HCT116 (cell line): ENCODE results near the gene DAPK2. TPM values are rescaled to one million over a fixed set of nuclear protein-coding genes. Genes with fewer than 3 reads are reported as not detected.

Experiments used
- ATAC-seq: fragments of 200-7000 bp; cut with Tn5 transposase; 2 replicates; pipeline ENCODE4 v1.9.1; 2020; ENCODE audit warnings: mild to moderate bottlenecking, moderate library complexity
- BruUV-seq: library from RNA; stranded (reverse); fragments of 400-500 nt; replicated peaks from 2 replicates; lab custom pipeline; 2021; lab: Mats Ljungman, UMichigan
- CTCF ChIA-PET: fragments of 300-600 bp; sonication (Branson Sonifier 250); formaldehyde crosslinking; loops from one replicate; lab custom pipeline; 2021; ENCODE audit warnings: antibody characterized with exemption; lab: Charles Lee
- POLR2A ChIA-PET: fragments of 300-600, 350-600 bp; sonication (Branson Sonifier 250); formaldehyde crosslinking; loops from one replicate; lab custom pipeline; 2021; ENCODE audit warnings: antibody characterized with exemption; lab: Charles Lee
- RAD21 ChIA-PET, 2 experiments: fragments of 300-600 bp; sonication (Branson Sonifier 250); formaldehyde crosslinking; loops; one replicate each; lab custom pipeline; 2023; ENCODE audit warnings: low total read pairs in 2 of 2; ENCODE audit not compliant: uncharacterized antibody in 2 of 2, unreplicated experiment in 2 of 2, low non-redundant PET in 1 of 2; lab: Charles Lee
- DNase-seq: peaks from one replicate; pipeline ENCODE4 v3.0.0-alpha.2; 2010; ENCODE audit warnings: low read depth, low spot score
- H2AFZ ChIP-seq: fragments of 200-600 bp; shearing (Covaris generic), sonication (generic); 2 replicates; pipeline ENCODE4 v1.6.1; 2017; ENCODE audit warnings: low read depth, mixed run types, mixed read lengths, antibody characterized with exemption, low read length; ENCODE audit not compliant: poor library complexity, severe bottlenecking
- H3K27ac ChIP-seq: 2 replicates; pipeline ENCODE4 v1.5.1; 2012; ENCODE audit warnings: low read depth, low read length
- H3K27me3 ChIP-seq: fragments of 200-600 bp; sonication (generic); 2 replicates; pipeline ENCODE4 v1.6.1; 2016; ENCODE audit warnings: mixed run types, low read length, mixed read lengths; ENCODE audit not compliant: insufficient read depth
- H3K36me3 ChIP-seq, 2 experiments: fragments of 200-500 bp in 1 of 2; fragments of 200-600 bp in 1 of 2; sonication (Bioruptor generic) in 1 of 2; sonication (generic) in 1 of 2; 2 replicates each; pipeline versions ENCODE4 v1.5.1 to v1.6.1; 2014 to 2016; ENCODE audit warnings: low read length in 2 of 2, inconsistent platforms in 1 of 2, mixed read lengths in 1 of 2, mixed run types in 1 of 2; ENCODE audit not compliant: insufficient read depth in 2 of 2, control insufficient read depth in 1 of 2
- H3K4me1 ChIP-seq, 2 experiments: fragments of 200-600 bp in 1 of 2; sonication (generic) in 1 of 2; 2 replicates each; pipeline versions ENCODE4 v1.5.1 to v1.6.1; 2012 to 2017; ENCODE audit warnings: low read length in 2 of 2, inconsistent platforms in 1 of 2, mild to moderate bottlenecking in 1 of 2, mixed read lengths in 1 of 2, mixed run types in 1 of 2, moderate library complexity in 1 of 2; ENCODE audit not compliant: insufficient read depth in 2 of 2, control insufficient read depth in 1 of 2
- H3K4me2 ChIP-seq: fragments of 200-600 bp; sonication (generic); 2 replicates; pipeline ENCODE4 v1.6.1; 2017; ENCODE audit warnings: mixed run types, low read length, mixed read lengths
- H3K4me3 ChIP-seq, 2 experiments: fragments of 200-600 bp in 1 of 2; sonication (generic) in 1 of 2; replicated peaks in 1 of 2; 2 replicates each; pipeline ENCODE4 v1.5.1; 2011 to 2016; ENCODE audit warnings: low read length in 2 of 2, control low read depth in 1 of 2, low read depth in 1 of 2, mild to moderate bottlenecking in 1 of 2, mixed read lengths in 1 of 2, mixed run types in 1 of 2
- H3K79me2 ChIP-seq: fragments of 200-600 bp; sonication (generic); 2 replicates; pipeline ENCODE4 v1.6.1; 2017; ENCODE audit warnings: mild to moderate bottlenecking, mixed run types, low read length, moderate library complexity, mixed read lengths; ENCODE audit not compliant: insufficient read depth
- H3K9ac ChIP-seq: fragments of 200-600 bp; sonication (generic); 2 replicates; pipeline ENCODE4 v1.6.1; 2016; ENCODE audit warnings: low read length, mixed read lengths
- H3K9me2 ChIP-seq: fragments of 200-600 bp; sonication (generic), shearing (Covaris generic); 2 replicates; pipeline ENCODE4 v1.6.1; 2017; ENCODE audit warnings: mixed run types, mild to moderate bottlenecking, moderate library complexity; ENCODE audit not compliant: insufficient read depth
- H3K9me3 ChIP-seq, 2 experiments: fragments of 200-500 bp in 1 of 2; fragments of 200-600 bp in 1 of 2; sonication (Bioruptor generic) in 1 of 2; sonication (generic) in 1 of 2; 2 replicates each; pipeline ENCODE4 v1.6.1; 2014 to 2017; ENCODE audit warnings: low read length in 2 of 2, mixed read lengths in 2 of 2, inconsistent platforms in 1 of 2, low read depth in 1 of 2, mild to moderate bottlenecking in 1 of 2, mixed run types in 1 of 2, moderate library complexity in 1 of 2; ENCODE audit not compliant: control insufficient read depth in 1 of 2, insufficient read depth in 1 of 2
- H4K20me1 ChIP-seq: fragments of 200-600 bp; sonication (generic), shearing (Covaris generic); 2 replicates; pipeline ENCODE4 v1.6.1; 2017; ENCODE audit warnings: mixed run types, mild to moderate bottlenecking, moderate library complexity; ENCODE audit not compliant: insufficient read depth
- CTCF ChIP-seq, 3 experiments: fragments of 200-600 bp in 1 of 3; sonication (generic) in 1 of 3; IDR thresholded peaks in 2 of 3; conservative IDR thresholded peaks in 1 of 3; 2 replicates each; pipeline ENCODE4 v1.5.1; 2012 to 2017; ENCODE audit warnings: low read depth in 2 of 3, low read length in 2 of 3, antibody characterized with exemption in 1 of 3, borderline replicate concordance in 1 of 3, control low read depth in 1 of 3, mild to moderate bottlenecking in 1 of 3, mixed read lengths in 1 of 3, mixed run types in 1 of 3, moderate library complexity in 1 of 3; ENCODE audit not compliant: insufficient read depth in 1 of 3
- ELF1 ChIP-seq: IDR thresholded peaks from 2 replicates; pipeline ENCODE4 v1.6.1; 2012; ENCODE audit warnings: low read depth, borderline replicate concordance
- REST ChIP-seq: IDR thresholded peaks from 2 replicates; pipeline ENCODE4 v1.6.1; 2012; ENCODE audit warnings: low read depth
- SRF ChIP-seq: IDR thresholded peaks from 2 replicates; pipeline ENCODE4 v1.6.1; 2012; ENCODE audit warnings: low read depth
- YY1 ChIP-seq: IDR thresholded peaks from 2 replicates; pipeline ENCODE4 v1.6.1; 2011; ENCODE audit warnings: low read length, low read depth, moderate library complexity, mild to moderate bottlenecking; ENCODE audit not compliant: insufficient replicate concordance; ENCODE audit errors: extremely low read depth
- ZBTB33 ChIP-seq: IDR thresholded peaks from 2 replicates; pipeline ENCODE4 v1.6.1; 2011; ENCODE audit warnings: mild to moderate bottlenecking, low read length, moderate library complexity; ENCODE audit not compliant: insufficient replicate concordance; ENCODE audit errors: extremely low read depth
- intact Hi-C: fragments of 100-400 bp; cut with micrococcal nuclease; formaldehyde crosslinking; loops from 2 replicates; pipeline ENCODE4 v1.10.0; 2022
- total RNA-seq: library from RNA; stranded (reverse); gene quantifications from one replicate; pipeline ENCODE4 v1.2.1, GENCODE V29; 2021; ENCODE audit not compliant: unreplicated experiment
- TF ChIP-seq, protein P1 (sequence below): IDR thresholded peaks from 2 replicates; pipeline ENCODE4 v1.6.1; 2012
- TF ChIP-seq, protein P2 (sequence below): IDR thresholded peaks from 2 replicates; pipeline ENCODE4 v1.6.1; 2012

DAPK2 gene
- total RNA-seq, 1 experiment from 2014 or later = 4.8 TPM

GRCh38 chr15:63922261-63922904 lies 123.9 kb downstream of the DAPK2 start:
- Histone ChIP-seq H3K4me3 (no peak overlapping the region), H3K36me3 (no peaks in the 10 kb centered on the region), H3K4me2 (no peak overlapping the region), H3K9ac (no peak overlapping the region), H3K27me3 (no peaks in the 10 kb centered on the region), H4K20me1 (no peaks in the 10 kb centered on the region), H3K9me2 (no peaks in the 10 kb centered on the region), H3K9me3 (no peaks in the 10 kb centered on the region), H2AFZ (no peak overlapping the region), H3K27ac (no peak overlapping the region), H3K4me1 (no peaks in the 10 kb centered on the region), H3K79me2 (no peaks in the 10 kb centered on the region)
- DNase-seq (no peak), ATAC-seq (no peak)
- intact Hi-C loops = no loop called here
- TF ChIP-seq SRF (no peak), REST (no peak), ELF1 (no peak), YY1 (no peak), ZBTB33 (no peak), CTCF (IDR thresholded peaks at IDR 0.05 in 2 of 3, conservative IDR thresholded peaks at IDR 0.05 in 1 of 3; ENCODE audit: borderline replicate concordance in 1 of 3, insufficient read depth in 1 of 3, low read depth in 2 of 3, low read length in 2 of 3) (no peak)
- TF ChIP-seq, protein P1, sequence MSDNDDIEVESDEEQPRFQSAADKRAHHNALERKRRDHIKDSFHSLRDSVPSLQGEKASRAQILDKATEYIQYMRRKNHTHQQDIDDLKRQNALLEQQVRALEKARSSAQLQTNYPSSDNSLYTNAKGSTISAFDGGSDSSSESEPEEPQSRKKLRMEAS = no peak
- TF ChIP-seq, protein P2, sequence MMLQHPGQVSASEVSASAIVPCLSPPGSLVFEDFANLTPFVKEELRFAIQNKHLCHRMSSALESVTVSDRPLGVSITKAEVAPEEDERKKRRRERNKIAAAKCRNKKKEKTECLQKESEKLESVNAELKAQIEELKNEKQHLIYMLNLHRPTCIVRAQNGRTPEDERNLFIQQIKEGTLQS = no peak
- ChIA-PET CTCF (no interaction called here), POLR2A (no interaction called here), RAD21 (no interaction called here)
- BruUV-seq = no TSS peak
